ENCODE results near the gene GRAP2.
"Not testable (repeated sequence)": the region's sequence is repeated elsewhere in the genome, so short reads cannot be mapped to it uniquely, and the experiment has no call there.

The GRAP2 gene

GRCh38 chr22:39897841-39898240, 3.0 kb upstream of the GRAP2 start:
- DNase-seq (ENCODE audit: low read depth in 2 of 2), result no peak

- DNase-seq (ENCODE audit: low read depth in 2 of 2), result no peak
Measured at GRCh38 chr22:39898997-39899396, 1.9 kb upstream of the GRAP2 start.

GRCh38 chr22:39901565-39902146, 772 bp downstream of the GRAP2 start:
- DNase-seq (ENCODE audit: low read depth in 2 of 2), result no peak

GRCh38 chr22:39904024-39904423, 3.1 kb downstream of the GRAP2 start:
- DNase-seq (ENCODE audit: low read depth in 2 of 2), result not testable (repeated sequence)

- DNase-seq (ENCODE audit: low read depth in 2 of 2), result no peak
Measured at GRCh38 chr22:39904862-39905261, 4.0 kb downstream of the GRAP2 start.

GRCh38 chr22:39905687-39906086, 4.8 kb downstream of the GRAP2 start:
- DNase-seq (ENCODE audit: low read depth in 2 of 2), result no peak

GRCh38 chr22:39906207-39906606, 5.3 kb downstream of the GRAP2 start:
- DNase-seq (ENCODE audit: low read depth in 2 of 2), result no peak

GRCh38 chr22:39907047-39907446, 6.2 kb downstream of the GRAP2 start:
- DNase-seq (ENCODE audit: low read depth in 2 of 2), result no peak

GRCh38 chr22:39907605-39908097, 6.8 kb downstream of the GRAP2 start:
- no peak for DNase-seq (ENCODE audit: low read depth in 2 of 2)

- no peak for DNase-seq (ENCODE audit: low read depth in 2 of 2)
Measured at GRCh38 chr22:39908136-39908535, 7.3 kb downstream of the GRAP2 start.

- DNase-seq (ENCODE audit: low read depth in 2 of 2), result no peak
Measured at GRCh38 chr22:39908737-39909136, 7.9 kb downstream of the GRAP2 start.

- no peak for DNase-seq (ENCODE audit: low read depth in 2 of 2)
Measured at GRCh38 chr22:39910876-39911613, 10.2 kb downstream of the GRAP2 start.

GRCh38 chr22:39913321-39913720, 12.4 kb downstream of the GRAP2 start:
- DNase-seq (ENCODE audit: low read depth in 2 of 2), result no peak

- DNase-seq (ENCODE audit: low read depth in 2 of 2), result no peak
Measured at GRCh38 chr22:39913886-39914285, 13.0 kb downstream of the GRAP2 start.

- no peak for DNase-seq (ENCODE audit: low read depth in 2 of 2)
Measured at GRCh38 chr22:39914584-39914983, 13.7 kb downstream of the GRAP2 start.

GRCh38 chr22:39915295-39915726, 14.4 kb downstream of the GRAP2 start:
- no peak for DNase-seq (ENCODE audit: low read depth in 2 of 2)

- no peak for DNase-seq (ENCODE audit: low read depth in 2 of 2)
Measured at GRCh38 chr22:39916496-39916895, 15.6 kb downstream of the GRAP2 start.

- no peak for DNase-seq (ENCODE audit: low read depth in 2 of 2)
Measured at GRCh38 chr22:39917197-39917643, 16.3 kb downstream of the GRAP2 start.

GRCh38 chr22:39917776-39918495, 17.1 kb downstream of the GRAP2 start:
- no peak for DNase-seq (ENCODE audit: low read depth in 2 of 2)

- DNase-seq (ENCODE audit: low read depth in 2 of 2), result peak; percentile 40 to 67
Measured at GRCh38 chr22:39920134-39920743, 19.4 kb downstream of the GRAP2 start.

GRCh38 chr22:39923696-39924095, 22.8 kb downstream of the GRAP2 start:
- no peak for DNase-seq (ENCODE audit: low read depth in 2 of 2)

GRCh38 chr22:39924286-39924685, 23.4 kb downstream of the GRAP2 start:
- no peak for DNase-seq (ENCODE audit: low read depth in 2 of 2)
